SK-N-MC (cell line): ENCODE measurements around the gene ELN.

Source experiments
- EZH2 ChIP-seq: fragments of 200-600 bp; sonication (generic); IDR thresholded peaks from one replicate; pipeline ENCODE4 v1.6.1; 2017; ENCODE audit warnings: antibody characterized with exemption
- FOXP2 ChIP-seq: optimal IDR thresholded peaks from 2 replicates; pipeline ENCODE3; 2011; ENCODE audit warnings: mild to moderate bottlenecking, moderate library complexity; ENCODE audit not compliant: insufficient read depth; ENCODE audit errors: extremely low read length, control extremely low read depth
- POLR2AphosphoS5 ChIP-seq: IDR thresholded peaks from 2 replicates; pipeline ENCODE4 v1.6.1; 2012; ENCODE audit warnings: mild to moderate bottlenecking, low read depth, low read length, borderline replicate concordance

- TF ChIP-seq EZH2 (no peak), POLR2AphosphoS5 (no peak), FOXP2 (no peak)
Measured at GRCh38 chr7:74099031-74099430, 71.1 kb downstream of the ELN start.
